SU-DHL-6 (cell line): ENCODE results near the gene USP7.

Source experiments
- CTCF ChIP-seq: fragments of 200-600 bp; sonication (generic); IDR thresholded peaks from one replicate; pipeline ENCODE4 v1.5.1; 2017; ENCODE audit warnings: antibody characterized with exemption, mild to moderate bottlenecking, low read length, moderate library complexity; ENCODE audit not compliant: insufficient read depth, poor library complexity, severe bottlenecking
- EZH2phosphoT487 ChIP-seq: fragments of 200-600 bp; sonication (generic), shearing (Covaris generic); conservative IDR thresholded peaks from 2 replicates; pipeline ENCODE4 v1.6.1; 2018; ENCODE audit warnings: mild to moderate bottlenecking, antibody characterized with exemption, low read length, moderate library complexity, mixed read lengths

- TF ChIP-seq CTCF (no peak), EZH2phosphoT487 (no peak)
These were observed 40.5 kb downstream of the USP7 start for GRCh38 chr16:8923199-8923598.
